Tibial artery (tissue), 4 donors: ENCODE measurements around the gene ELAVL3.

ENCODE experiments used
- DNase-seq, 2 donors: peaks; one replicate each; pipeline ENCODE4 v3.0.0-alpha.2; 2019
- H3K27ac ChIP-seq, 2 donors: fragments of 200-600 bp; sonication (generic) in 1 of 2; 1 replicate in 1 of 2; 2 replicates in 1 of 2; pipeline ENCODE4 v1.5.1; 2018 to 2019; ENCODE audit warnings: mild to moderate bottlenecking in 1 of 2
- H3K27me3 ChIP-seq, 2 donors: fragments of 200-600 bp; sonication (generic) in 1 of 2; one replicate each; pipeline versions ENCODE4 v1.5.1 to v1.6.0; 2016 to 2019
- H3K36me3 ChIP-seq, 3 donors: fragments of 200-600 bp; sonication (generic) in 2 of 3; one replicate each; pipeline ENCODE4 v1.5.1; 2016 to 2019; ENCODE audit warnings: mild to moderate bottlenecking in 2 of 3
- H3K4me1 ChIP-seq, 4 donors: fragments of 200-600 bp; sonication (generic) in 2 of 4; 1 replicate in 3 of 4; 2 replicates in 1 of 4; pipeline ENCODE4 v1.5.1; 2016 to 2019
- H3K4me3 ChIP-seq, 2 donors: fragments of 200-600 bp; sonication (generic) in 1 of 2; 1 replicate in 1 of 2; 2 replicates in 1 of 2; pipeline ENCODE4 v1.5.1; 2018 to 2019; ENCODE audit warnings: mild to moderate bottlenecking in 2 of 2
- H3K9me3 ChIP-seq, 3 donors: fragments of 200-600 bp; sonication (generic) in 1 of 3; one replicate each; pipeline ENCODE4 v1.5.1; 2016 to 2019
- intact Hi-C: fragments of 100-400 bp; cut with DNase I; formaldehyde crosslinking; loops from one replicate; pipeline ENCODE4 v1.15.0; 2023; ENCODE audit warnings: low total_unique reads
- TF ChIP-seq, protein P1 (sequence below), 2 experiments: fragments of 200-600 bp in 1 of 2; fragments of 450-650 bp in 1 of 2; IDR thresholded peaks; one replicate each; pipeline ENCODE4 v1.5.1; 2017 to 2019; ENCODE audit warnings: antibody characterized with exemption in 2 of 2, mild to moderate bottlenecking in 1 of 2, moderate library complexity in 1 of 2

Gene ELAVL3

DNA sequence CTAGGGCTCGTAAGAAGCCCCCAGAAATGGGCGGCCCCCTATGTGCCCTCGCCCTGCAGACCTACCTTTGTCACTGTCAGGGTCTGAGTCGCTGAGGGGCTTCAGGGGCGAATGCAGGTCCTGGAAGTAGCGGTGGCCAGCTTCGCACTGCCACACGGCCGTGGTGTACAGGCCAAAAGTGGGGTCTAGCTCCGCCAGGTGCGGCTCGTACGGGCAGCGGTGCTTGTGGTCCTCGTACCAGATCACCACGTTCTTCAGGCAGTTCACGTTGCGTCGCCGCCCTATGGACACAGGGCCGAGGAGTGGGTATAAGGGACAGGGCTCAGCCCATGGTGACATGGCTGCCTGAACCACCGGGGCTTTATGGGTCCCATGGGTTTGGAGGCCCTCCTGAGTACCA, 15.0 kb upstream of the ELAVL3 start:
- intact Hi-C loops = loop anchor here (2.0 kb wide), 1 partner anchor 89 kb away; no protein-coding TSS in a partner anchor
- H3K9me3 ChIP-seq = no peaks in the 10 kb centered on the region
- H3K27me3 ChIP-seq = no peaks in the 10 kb centered on the region
- DNase-seq = no peak
- no peaks in the 10 kb centered on the region for H3K4me1 ChIP-seq
- no peak overlapping the region for H3K4me3 ChIP-seq
- no peak overlapping the region for H3K27ac ChIP-seq
- peaks cover 26 to 84% (median 55%) of the 10 kb centered on the region in 3 donors for H3K36me3 ChIP-seq
- TF ChIP-seq, protein P1, sequence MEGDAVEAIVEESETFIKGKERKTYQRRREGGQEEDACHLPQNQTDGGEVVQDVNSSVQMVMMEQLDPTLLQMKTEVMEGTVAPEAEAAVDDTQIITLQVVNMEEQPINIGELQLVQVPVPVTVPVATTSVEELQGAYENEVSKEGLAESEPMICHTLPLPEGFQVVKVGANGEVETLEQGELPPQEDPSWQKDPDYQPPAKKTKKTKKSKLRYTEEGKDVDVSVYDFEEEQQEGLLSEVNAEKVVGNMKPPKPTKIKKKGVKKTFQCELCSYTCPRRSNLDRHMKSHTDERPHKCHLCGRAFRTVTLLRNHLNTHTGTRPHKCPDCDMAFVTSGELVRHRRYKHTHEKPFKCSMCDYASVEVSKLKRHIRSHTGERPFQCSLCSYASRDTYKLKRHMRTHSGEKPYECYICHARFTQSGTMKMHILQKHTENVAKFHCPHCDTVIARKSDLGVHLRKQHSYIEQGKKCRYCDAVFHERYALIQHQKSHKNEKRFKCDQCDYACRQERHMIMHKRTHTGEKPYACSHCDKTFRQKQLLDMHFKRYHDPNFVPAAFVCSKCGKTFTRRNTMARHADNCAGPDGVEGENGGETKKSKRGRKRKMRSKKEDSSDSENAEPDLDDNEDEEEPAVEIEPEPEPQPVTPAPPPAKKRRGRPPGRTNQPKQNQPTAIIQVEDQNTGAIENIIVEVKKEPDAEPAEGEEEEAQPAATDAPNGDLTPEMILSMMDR (IDR thresholded peaks at IDR 0.05) = no peak

DNA sequence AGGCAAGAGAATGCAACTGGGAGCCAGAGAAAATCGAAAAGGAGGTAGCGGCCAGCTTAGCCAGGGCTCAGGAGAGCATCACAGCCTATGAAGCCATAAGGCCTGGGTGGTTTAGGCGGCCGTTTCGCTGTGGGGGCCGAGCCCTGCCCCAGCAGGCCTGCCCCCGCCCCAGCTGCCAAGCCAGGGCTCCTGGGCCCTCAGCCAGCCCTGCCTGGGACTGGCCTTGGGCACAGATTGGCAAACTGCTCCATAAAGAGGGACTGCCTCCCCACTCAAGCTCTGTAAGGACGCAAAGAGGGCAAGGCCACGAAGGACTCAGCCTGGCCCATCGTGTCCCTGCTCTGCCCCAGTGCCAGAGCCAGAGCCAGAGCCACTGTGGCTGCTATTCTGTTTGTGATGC, 14.6 kb upstream of the ELAVL3 start:
- TF ChIP-seq, protein P1 (IDR thresholded peaks at IDR 0.05) = no peak
- Histone ChIP-seq H3K4me3 (no peak overlapping the region), H3K9me3 (no peaks in the 10 kb centered on the region), H3K27ac (no peak overlapping the region), H3K27me3 (no peaks in the 10 kb centered on the region), H3K36me3 (peaks cover 30 to 84% (median 59%) of the 10 kb centered on the region in 3 donors), H3K4me1 (no peaks in the 10 kb centered on the region)
- intact Hi-C loops = no loop called here
- DNase-seq = no peak

DNA sequence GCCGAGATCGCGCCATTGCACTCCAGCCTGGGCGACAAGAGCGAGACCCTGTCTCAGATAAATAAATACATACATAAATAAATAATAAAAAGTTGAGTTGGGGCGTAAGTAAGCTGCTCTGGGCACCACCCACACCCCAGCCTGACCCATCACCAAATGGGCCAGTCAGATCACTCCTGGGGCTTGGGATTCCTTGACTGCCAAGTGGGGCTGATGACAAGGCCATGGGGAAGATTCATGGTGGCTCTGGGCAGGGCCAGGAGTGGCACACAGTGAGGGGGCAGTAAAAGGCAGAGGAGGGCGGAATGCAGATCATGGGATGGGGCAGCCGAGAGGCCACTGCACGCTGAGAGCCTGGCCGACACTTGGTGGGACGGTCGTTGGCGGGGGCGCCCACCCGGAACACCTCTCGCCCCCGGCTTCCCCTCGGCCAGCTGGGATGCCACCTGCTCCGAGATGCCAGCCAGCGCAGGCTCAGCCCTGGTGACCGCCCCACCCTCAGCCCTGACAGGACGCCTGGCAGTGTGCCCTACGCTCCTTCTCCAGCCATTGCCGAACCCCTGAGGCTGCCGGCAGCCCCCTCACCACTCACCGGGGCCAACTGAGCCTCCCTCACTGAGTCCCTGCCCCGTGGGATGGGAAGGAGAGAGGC, 13.9 kb upstream of the ELAVL3 start:
- Histone ChIP-seq H3K27me3 (no peaks in the 10 kb centered on the region), H3K4me1 (no peaks in the 10 kb centered on the region), H3K4me3 (no peak overlapping the region), H3K36me3 (peaks cover 34 to 87% (median 64%) of the 10 kb centered on the region in 3 donors), H3K27ac (no peak overlapping the region), H3K9me3 (no peaks in the 10 kb centered on the region)
- TF ChIP-seq, protein P1 (IDR thresholded peaks at IDR 0.05) = no peak
- intact Hi-C loops = no loop called here
- DNase-seq = no peak

DNA sequence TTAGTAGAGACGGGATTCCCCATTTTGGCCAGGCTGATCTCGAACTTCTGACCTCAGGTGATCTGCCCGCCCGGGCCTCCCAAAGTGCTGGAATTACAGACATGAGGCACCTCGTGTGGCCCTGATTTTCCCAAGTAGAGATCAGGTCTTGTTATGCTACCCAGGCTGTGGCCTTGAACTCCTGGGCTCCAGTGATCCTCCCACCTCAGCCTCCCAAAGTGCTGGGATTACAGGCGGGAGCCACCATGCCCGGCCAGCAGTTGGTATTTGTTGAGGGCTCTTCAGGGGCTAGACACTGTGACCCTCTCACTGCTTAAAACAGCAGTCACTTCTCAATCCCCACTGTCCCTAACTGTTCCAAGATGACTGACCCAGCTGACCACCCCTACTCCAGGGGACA, 8.5 kb upstream of the ELAVL3 start:
- no peak for DNase-seq
- no peaks in the 10 kb centered on the region for H3K9me3 ChIP-seq
- H3K4me1 ChIP-seq = no peaks in the 10 kb centered on the region
- intact Hi-C loops = no loop called here
- no peak overlapping the region for H3K4me3 ChIP-seq
- peaks cover under 1 to 31% of the 10 kb centered on the region in 2 donors for H3K27me3 ChIP-seq
- TF ChIP-seq, protein P1 (IDR thresholded peaks at IDR 0.05) = no peak
- no peak overlapping the region for H3K27ac ChIP-seq
- H3K36me3 ChIP-seq = peaks cover 24 to 93% (median 62%) of the 10 kb centered on the region in 3 donors

DNA sequence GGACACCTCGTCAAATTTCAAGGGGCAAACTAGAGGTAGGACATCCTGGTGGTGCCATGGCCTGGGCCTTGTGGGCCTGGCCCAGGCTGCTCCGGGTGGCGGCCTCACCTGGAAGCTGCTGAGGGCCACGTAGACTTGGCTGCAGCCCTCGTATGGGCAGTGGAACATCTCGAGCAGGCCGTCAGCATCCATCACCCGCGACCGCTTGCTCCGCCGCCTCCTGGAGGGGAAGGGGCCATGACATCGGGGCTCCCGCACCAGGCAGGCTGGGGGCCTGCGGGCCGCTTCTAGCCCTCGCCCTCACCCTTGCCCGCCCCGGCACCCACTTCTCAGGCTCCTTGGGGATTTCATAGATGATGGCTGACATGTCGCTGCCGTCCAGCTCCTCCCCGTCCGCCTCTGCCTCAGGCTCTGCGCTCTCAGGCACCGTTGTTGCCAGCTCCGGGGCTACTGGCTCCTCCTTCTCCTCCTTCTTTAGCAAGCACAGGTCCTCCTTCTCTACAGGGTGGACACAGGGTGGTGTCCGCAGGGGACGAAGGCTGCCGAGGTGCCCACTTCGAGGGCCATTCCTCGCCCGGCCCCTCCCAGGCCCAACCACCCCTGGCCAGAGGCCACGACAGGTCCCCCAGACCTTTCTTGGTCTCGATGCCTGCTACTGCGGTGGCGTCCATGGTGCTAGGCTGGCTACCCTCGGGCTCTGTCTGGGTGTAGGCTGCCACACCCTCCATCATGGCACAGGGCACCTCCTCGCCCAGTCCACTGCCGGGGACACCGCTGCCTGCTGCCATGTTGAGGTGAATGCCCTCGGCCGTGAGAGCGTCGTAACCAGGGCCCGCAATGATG, 6.0 kb upstream of the ELAVL3 start:
- no peaks in the 10 kb centered on the region for H3K9me3 ChIP-seq
- no peak overlapping the region for H3K27ac ChIP-seq
- H3K27me3 ChIP-seq = peaks cover 13 to 56% of the 10 kb centered on the region in 2 donors
- TF ChIP-seq, protein P1 (IDR thresholded peaks at IDR 0.05) = no peak
- H3K4me3 ChIP-seq = no peak overlapping the region
- intact Hi-C loops = no loop called here
- H3K36me3 ChIP-seq = peaks cover 32 to 82% (median 53%) of the 10 kb centered on the region in 3 donors
- DNase-seq = no peak
- H3K4me1 ChIP-seq = peaks cover 8 to 15% (median 13%) of the 10 kb centered on the region in 4 donors
